Naive thymus-derived CD4-positive, alpha-beta T cell (primary cell): ENCODE results near the gene GRK5. TPM values are rescaled to one million over a fixed set of nuclear protein-coding genes. Genes with fewer than 3 reads are reported as not detected.

Experiments used
- ATAC-seq: fragments of 150-1000 bp; cut with Tn5 transposase; 2 replicates; pipeline ENCODE4 v1.10.0; 2021; ENCODE audit warnings: mild to moderate bottlenecking, moderate library complexity
- CTCF ChIA-PET: fragments of 350-600 bp; sonication (Branson Sonifier 250); formaldehyde crosslinking; loops from one replicate; lab custom pipeline; 2021; ENCODE audit warnings: antibody characterized with exemption; lab: Charles Lee
- POLR2A ChIA-PET: fragments of 350-600 bp; sonication (Branson Sonifier 250); formaldehyde crosslinking; loops from one replicate; lab custom pipeline; 2021; ENCODE audit warnings: antibody characterized with exemption, inconsistent platforms; lab: Charles Lee
- DNase-seq, 9 donors: peaks; one replicate each; pipeline versions ENCODE4 v3.0.0 to v3.0.0-alpha.2; 2020 to 2022; ENCODE audit warnings: mixed read lengths in 1 of 9
- H3K27ac ChIP-seq: one replicate; pipeline ENCODE4 v1.7.0; 2013; ENCODE audit warnings: mild to moderate bottlenecking, low read depth, low read length, moderate library complexity
- H3K27me3 ChIP-seq, 2 donors: one replicate each; pipeline ENCODE4 v1.7.0; 2013; ENCODE audit warnings: low read length in 2 of 2, mild to moderate bottlenecking in 2 of 2, moderate library complexity in 2 of 2; ENCODE audit not compliant: control insufficient read depth in 2 of 2, insufficient read depth in 2 of 2
- H3K36me3 ChIP-seq, 3 experiments: 1 replicate in 2 of 3; 2 replicates in 1 of 3; pipeline ENCODE4 v1.7.0; 2013; ENCODE audit warnings: low read length in 3 of 3, mild to moderate bottlenecking in 3 of 3, moderate library complexity in 1 of 3; ENCODE audit not compliant: insufficient read depth in 3 of 3, control insufficient read depth in 2 of 3
- H3K4me1 ChIP-seq, 2 donors: one replicate each; pipeline ENCODE4 v1.7.0; 2013; ENCODE audit warnings: low read length in 2 of 2, mild to moderate bottlenecking in 2 of 2, moderate library complexity in 1 of 2; ENCODE audit not compliant: control insufficient read depth in 2 of 2, insufficient read depth in 2 of 2
- H3K4me3 ChIP-seq: 2 replicates; pipeline ENCODE4 v1.7.0; 2013; ENCODE audit warnings: mild to moderate bottlenecking, low read length
- H3K9me3 ChIP-seq, 3 experiments: 1 replicate in 2 of 3; 2 replicates in 1 of 3; pipeline ENCODE4 v1.7.0; 2013; ENCODE audit warnings: low read length in 3 of 3; ENCODE audit not compliant: control insufficient read depth in 2 of 3
- H3K27ac Mint-ChIP-seq, 9 donors: one replicate each; pipeline ENCODE4 v1.8.0; 2020 to 2022; ENCODE audit warnings: mixed read lengths in 9 of 9, mild to moderate bottlenecking in 8 of 9, moderate library complexity in 5 of 9, inconsistent platforms in 2 of 9
- H3K27me3 Mint-ChIP-seq, 5 donors: one replicate each; pipeline ENCODE4 v1.8.0; 2021 to 2022; ENCODE audit warnings: mixed read lengths in 5 of 5, mild to moderate bottlenecking in 1 of 5
- H3K36me3 Mint-ChIP-seq, 5 donors: one replicate each; pipeline ENCODE4 v1.8.0; 2020 to 2022; ENCODE audit warnings: mixed read lengths in 5 of 5, mild to moderate bottlenecking in 3 of 5, inconsistent platforms in 1 of 5
- H3K4me1 Mint-ChIP-seq, 7 donors: one replicate each; pipeline ENCODE4 v1.8.0; 2020 to 2022; ENCODE audit warnings: mixed read lengths in 7 of 7, mild to moderate bottlenecking in 3 of 7, inconsistent platforms in 1 of 7
- H3K4me3 Mint-ChIP-seq, 10 donors: one replicate each; pipeline ENCODE4 v1.8.0; 2020 to 2022; ENCODE audit warnings: mild to moderate bottlenecking in 10 of 10, mixed read lengths in 10 of 10, moderate library complexity in 6 of 10, inconsistent platforms in 2 of 10
- H3K9me3 Mint-ChIP-seq, 11 donors: one replicate each; pipeline ENCODE4 v1.8.0; 2020 to 2022; ENCODE audit warnings: mixed read lengths in 11 of 11, mild to moderate bottlenecking in 4 of 11, inconsistent platforms in 1 of 11, moderate library complexity in 1 of 11
- intact Hi-C, 2 donors: fragments of 100-400 bp; cut with micrococcal nuclease; formaldehyde crosslinking; loops; one replicate each; pipeline ENCODE4 v1.15.1; 2023
- polyA plus RNA-seq, 2 donors: library from polyadenylated mRNA; unstranded; fragments of 300-500 nt; fragmentation: Illumina TruSeq; gene quantifications; one replicate each; pipeline ENCODE4 v1.2.3, GENCODE V29; 2021
- total RNA-seq, 6 experiments: library from RNA in 5 of 6; stranded (reverse) in 5 of 6; gene quantifications; 1 replicate in 5 of 6; 2 replicates in 1 of 6; pipeline ENCODE4 v1.2.3 and lab custom pipeline; 2021 to 2026

The GRK5 gene
- total and polyA plus RNA-seq, 7 experiments from 2014 or later, result 16.4 to 45.2 (median 30.3) TPM

DNA sequence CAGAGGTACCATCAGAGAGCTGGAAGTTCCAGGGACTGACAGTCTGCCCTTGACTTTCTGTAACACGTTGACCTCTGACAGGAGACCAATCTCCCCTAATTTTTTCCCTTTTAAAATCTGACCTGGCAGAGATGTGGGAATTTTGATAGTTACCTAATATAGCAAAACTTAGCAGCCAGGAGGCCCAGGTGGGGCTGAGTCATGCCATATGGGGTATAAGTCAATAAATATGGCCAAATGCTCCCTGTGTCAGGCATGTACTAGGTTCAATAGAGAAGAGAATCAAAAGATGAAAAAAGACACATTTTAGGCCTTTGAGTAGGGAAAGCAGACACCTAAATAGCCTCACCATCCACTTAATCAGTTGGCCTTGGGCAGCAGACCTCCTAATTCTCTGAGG is 6.1 kb upstream of the GRK5 start:
- CTCF ChIA-PET, result interaction anchor here (0.6 to 4.2 kb wide), 4 partner anchors 40 to 244 kb away, joined by 3 to 38 read pairs (median 22); no protein-coding TSS in a partner anchor
- H3K4me3 Mint-ChIP-seq, result no peak overlapping the region
- H3K27me3 Mint-ChIP-seq, result peaks cover 0 to 5% (median 0%) of the 10 kb centered on the region in 5 donors
- Histone ChIP-seq H3K4me3 (no peak overlapping the region), H3K27ac (no peak overlapping the region), H3K36me3 (no peaks in the 10 kb centered on the region), H3K4me1 (peaks cover 6% of the 10 kb centered on the region in 2 donors), H3K27me3 (no peaks in the 10 kb centered on the region), H3K9me3 (no peaks in the 10 kb centered on the region)
- intact Hi-C loops, result loop anchor here in 1 of 2 donors (10.0 kb wide), 1 partner anchor 446 kb away; the partner anchor contains the start of gene CACUL1
- POLR2A ChIA-PET, result no interaction called here
- H3K36me3 Mint-ChIP-seq, result no peaks in the 10 kb centered on the region
- DNase-seq, result no peak
- no peak for ATAC-seq
- H3K9me3 Mint-ChIP-seq, result peaks cover 0 to 2% (median 0%) of the 10 kb centered on the region in 11 donors
- H3K4me1 Mint-ChIP-seq, result peaks cover 8 to 31% (median 14%) of the 10 kb centered on the region in 7 donors
- H3K27ac Mint-ChIP-seq, result peak overlapping the region in 1 of 9 donors; percentile 51

DNA sequence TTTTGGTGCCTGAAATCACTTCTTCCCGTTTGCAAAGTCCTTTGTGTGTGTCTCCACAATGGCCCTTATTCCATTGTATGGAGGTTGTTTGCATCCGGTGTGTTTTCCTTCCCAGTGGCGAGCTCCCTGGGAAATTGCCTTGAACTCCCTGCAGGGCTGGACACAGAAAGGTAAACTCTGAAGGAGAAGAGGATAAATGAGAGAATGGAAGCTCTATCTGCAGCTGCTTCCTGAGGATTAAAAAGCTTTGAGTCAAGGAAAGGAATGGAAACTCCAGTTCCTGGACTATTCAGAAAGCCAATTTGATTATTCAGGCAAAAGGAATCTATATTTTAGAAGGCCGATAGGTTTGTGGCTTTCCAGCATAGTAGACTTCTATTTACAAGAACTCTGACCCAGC is 4.4 kb upstream of the GRK5 start:
- Histone ChIP-seq H3K9me3 (no peaks in the 10 kb centered on the region), H3K36me3 (no peaks in the 10 kb centered on the region), H3K4me1 (peaks cover 9 to 10% of the 10 kb centered on the region in 2 donors), H3K27ac (no peak overlapping the region), H3K27me3 (no peaks in the 10 kb centered on the region), H3K4me3 (no peak overlapping the region)
- CTCF ChIA-PET, result interaction anchor here (0.7 to 1.5 kb wide), 6 partner anchors 102 to 399 kb away, joined by 3 to 4 read pairs (median 3); no protein-coding TSS in a partner anchor
- Mint-ChIP-seq H3K27ac (no peak overlapping the region), H3K4me3 (peak overlapping the region in 1 of 10 donors; percentile 17), H3K4me1 (peaks cover 11 to 26% (median 13%) of the 10 kb centered on the region in 7 donors), H3K9me3 (peaks cover 0 to 2% (median 0%) of the 10 kb centered on the region in 11 donors), H3K27me3 (peaks cover 0 to 5% (median 0%) of the 10 kb centered on the region in 5 donors), H3K36me3 (no peaks in the 10 kb centered on the region)
- no peak for ATAC-seq
- no peak for DNase-seq
- intact Hi-C loops, result loop anchor here in 1 of 2 donors (10.0 kb wide), 1 partner anchor 448 kb away; the partner anchor contains the start of gene CACUL1
- POLR2A ChIA-PET, result interaction anchor here (0.6 to 0.9 kb wide), 2 partner anchors 402 to 525 kb away, joined by 3 read pairs; no protein-coding TSS in a partner anchor

DNA sequence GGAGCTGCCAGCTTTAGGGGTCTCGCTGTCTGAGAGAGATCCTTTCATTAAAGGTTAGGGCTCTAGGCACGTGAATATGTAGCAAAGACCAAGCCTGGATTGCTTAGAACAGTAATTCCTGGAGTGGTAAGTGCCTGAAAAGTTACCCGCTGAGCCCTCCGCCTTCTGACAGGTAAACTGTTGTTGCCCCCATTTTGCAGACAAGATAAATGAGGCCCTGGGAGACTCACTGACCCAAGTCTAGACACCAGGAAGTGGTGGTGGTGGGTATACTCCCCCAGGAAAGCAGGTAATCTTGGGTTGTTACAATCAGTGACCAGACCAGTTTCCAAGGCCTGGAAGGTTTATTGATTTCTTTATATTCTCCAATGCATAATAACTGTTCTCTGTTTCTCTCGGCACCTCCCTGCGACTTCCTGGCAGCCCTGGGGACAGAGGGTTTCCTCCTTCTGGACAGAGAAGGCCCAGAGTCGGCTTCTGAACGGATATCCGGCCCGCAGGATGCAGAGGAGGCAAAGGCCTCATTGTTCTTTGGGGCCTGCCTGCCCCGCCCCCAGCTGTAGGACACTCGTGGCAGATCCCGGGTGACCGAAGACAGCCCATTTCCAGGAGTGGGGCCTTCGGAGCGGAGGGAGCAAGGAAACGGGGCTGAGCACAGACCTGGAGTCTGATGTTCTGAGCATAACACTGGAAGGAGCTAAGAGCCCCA is 1.3 kb upstream of the GRK5 start:
- H3K9me3 Mint-ChIP-seq, result no peaks in the 10 kb centered on the region
- intact Hi-C loops, result loop anchor here (1.0 to 10.0 kb wide), 12 partner anchors 46 to 651 kb away; partner anchors contain the start of genes BAG3 (in 1 of the 2), CACUL1 (in 1 of the 2), DENND10 (in 1 of the 2) and RGS10 (in 1 of the 2)
- no peaks in the 10 kb centered on the region for H3K9me3 ChIP-seq
- H3K4me1 Mint-ChIP-seq, result peaks cover 28 to 36% (median 33%) of the 10 kb centered on the region in 7 donors
- DNase-seq, result peak in 6 of 9 donors; percentile 14 to 62 (median 24)
- no peaks in the 10 kb centered on the region for H3K27me3 Mint-ChIP-seq
- H3K27ac Mint-ChIP-seq, result peak overlapping the region; percentile 83 to 99 (median 95)
- peak overlapping the region; percentile 74 to 98 (median 90) for H3K4me3 Mint-ChIP-seq
- H3K27me3 ChIP-seq, result no peaks in the 10 kb centered on the region
- ATAC-seq, result no peak
- CTCF ChIA-PET, result interaction anchor here (0.6 to 2.7 kb wide), 22 partner anchors 7 to 658 kb away, joined by 3 to 36 read pairs (median 4); partner anchors contain the start of gene RGS10
- no peaks in the 10 kb centered on the region for H3K36me3 ChIP-seq
- POLR2A ChIA-PET, result interaction anchor here (0.5 to 7.3 kb wide), 12 partner anchors 38 to 667 kb away, joined by 3 to 65 read pairs (median 4); partner anchors contain the start of genes MCMBP and RGS10
- peak overlapping the region; percentile 89 for H3K27ac ChIP-seq
- peaks cover 19 to 23% of the 10 kb centered on the region in 2 donors for H3K4me1 ChIP-seq
- H3K4me3 ChIP-seq, result peak overlapping the region; percentile 57
- no peaks in the 10 kb centered on the region for H3K36me3 Mint-ChIP-seq

DNA sequence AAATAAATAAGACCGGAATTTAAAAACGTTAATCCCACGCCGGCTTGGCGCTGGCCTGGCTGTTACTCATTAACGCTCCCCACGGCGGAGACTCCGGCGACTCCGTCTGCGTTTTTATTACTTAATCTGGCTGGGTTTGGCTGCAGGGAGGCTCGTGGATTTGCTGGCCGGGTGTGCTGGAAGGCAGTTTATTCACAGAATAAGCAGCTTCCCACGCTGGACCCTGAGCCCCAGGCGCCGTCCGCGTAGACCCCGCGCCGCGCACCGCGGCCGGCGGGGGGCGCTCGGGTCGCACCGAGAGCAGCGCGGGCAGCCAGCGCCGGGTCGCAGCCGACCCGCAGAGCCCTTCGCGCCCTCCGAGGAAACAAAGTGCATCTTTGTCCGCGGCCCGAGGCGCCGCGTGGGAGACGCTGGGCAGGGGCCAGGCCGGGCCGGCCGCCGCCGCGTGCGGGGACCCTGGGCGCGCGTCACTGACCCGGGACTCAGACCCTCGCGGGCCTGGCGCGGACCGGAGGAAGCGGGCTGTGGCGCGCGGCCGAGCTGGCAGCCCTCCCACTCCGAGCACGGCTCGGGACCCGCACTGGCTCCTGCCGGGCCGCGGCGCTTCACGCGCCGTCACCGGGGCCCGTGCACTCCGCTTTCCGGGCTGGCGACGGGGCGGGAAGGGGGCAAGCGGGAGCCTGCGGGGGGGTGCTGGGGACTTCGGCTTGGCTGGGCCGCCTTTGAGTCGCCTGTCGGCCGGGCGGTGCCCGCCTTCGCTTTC is 587 bp upstream of the GRK5 start:
- Histone ChIP-seq H3K4me3 (peak overlapping the region; percentile 57), H3K9me3 (no peaks in the 10 kb centered on the region), H3K4me1 (peaks cover 19 to 30% of the 10 kb centered on the region in 2 donors), H3K27ac (peak overlapping the region; percentile 89), H3K36me3 (no peaks in the 10 kb centered on the region), H3K27me3 (no peaks in the 10 kb centered on the region)
- peak overlapping the region; percentile 85 to 98 (median 95) for H3K4me3 Mint-ChIP-seq
- H3K27me3 Mint-ChIP-seq, result no peaks in the 10 kb centered on the region
- ATAC-seq (peak; percentile 68), DNase-seq (peak; percentile 49 to 84 (median 74))
- intact Hi-C loops, result loop anchor here (1.0 to 10.0 kb wide), 19 partner anchors 28 to 667 kb away; partner anchors contain the start of genes PRDX3 (in 2 of the 2), RGS10 (in 2 of the 2), BAG3 (in 1 of the 2) and CACUL1 (in 1 of the 2)
- H3K27ac Mint-ChIP-seq, result peak overlapping the region; percentile 85 to 99 (median 95)
- ChIA-PET CTCF (interaction anchor here (0.6 to 2.7 kb wide), 31 partner anchors 8 to 658 kb away, joined by 3 to 36 read pairs (median 4); partner anchors contain the start of gene RGS10), POLR2A (interaction anchor here (0.5 to 7.3 kb wide), 17 partner anchors 31 to 666 kb away, joined by 3 to 65 read pairs (median 3); partner anchors contain the start of genes MCMBP and RGS10)
- no peaks in the 10 kb centered on the region for H3K36me3 Mint-ChIP-seq
- H3K9me3 Mint-ChIP-seq, result no peaks in the 10 kb centered on the region
- H3K4me1 Mint-ChIP-seq, result peaks cover 35 to 43% (median 39%) of the 10 kb centered on the region in 7 donors

DNA sequence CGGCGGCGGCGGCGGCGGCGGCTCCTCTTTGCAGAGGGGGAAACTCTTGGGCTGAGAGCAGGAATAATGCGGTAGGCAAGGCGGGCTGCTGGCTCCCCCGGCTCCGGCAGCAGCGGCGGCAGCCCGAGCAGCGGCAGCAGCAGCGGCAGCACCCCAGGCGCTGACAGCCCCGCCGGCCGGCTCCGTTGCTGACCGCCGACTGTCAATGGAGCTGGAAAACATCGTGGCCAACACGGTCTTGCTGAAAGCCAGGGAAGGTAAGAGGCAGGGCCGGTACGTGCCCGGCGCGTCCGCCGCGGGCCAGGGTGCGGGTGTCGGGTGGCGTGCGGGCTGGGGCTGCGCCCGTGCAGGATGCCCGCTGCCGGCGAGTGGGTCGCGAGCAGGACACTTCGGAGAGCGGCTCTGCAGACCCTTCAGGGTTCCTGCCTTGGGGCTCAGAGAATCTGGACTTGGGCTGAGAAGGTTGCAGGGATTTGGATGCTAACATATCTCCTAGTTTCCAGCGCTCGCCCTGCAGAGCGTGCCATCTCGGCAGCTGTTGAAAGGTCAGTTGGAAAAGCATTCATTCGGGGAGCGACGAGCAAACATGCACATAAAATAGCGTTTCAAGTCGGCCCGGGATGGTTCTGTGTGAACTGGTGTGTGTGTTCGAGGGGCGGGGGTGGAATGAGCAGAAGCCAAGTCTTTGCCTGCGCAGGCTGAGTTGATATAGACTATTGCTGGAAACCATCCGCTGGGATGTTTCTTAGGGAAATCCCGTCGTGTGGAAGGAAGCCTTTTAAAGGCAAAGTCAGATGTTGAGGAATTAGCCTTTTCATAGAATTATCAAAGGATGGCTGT is 562 bp downstream of the GRK5 start:
- Histone ChIP-seq H3K27me3 (no peaks in the 10 kb centered on the region), H3K9me3 (no peaks in the 10 kb centered on the region), H3K4me3 (peak overlapping the region; percentile 75), H3K4me1 (peaks cover 29 to 42% of the 10 kb centered on the region in 2 donors), H3K27ac (peak overlapping the region; percentile 79), H3K36me3 (no peaks in the 10 kb centered on the region)
- Mint-ChIP-seq H3K36me3 (peaks cover 0 to 4% (median 0%) of the 10 kb centered on the region in 5 donors), H3K27me3 (no peaks in the 10 kb centered on the region), H3K4me1 (peaks cover 45 to 54% (median 50%) of the 10 kb centered on the region in 7 donors), H3K9me3 (no peaks in the 10 kb centered on the region), H3K4me3 (peak overlapping the region; percentile 93 to 98 (median 96)), H3K27ac (peak overlapping the region; percentile 90 to 97 (median 92))
- intact Hi-C loops, result loop anchor here (1.0 to 10.0 kb wide), 18 partner anchors 27 to 665 kb away; partner anchors contain the start of genes PRDX3 (in 2 of the 2), CACUL1 (in 1 of the 2), DENND10 (in 1 of the 2) and EIF3A (in 1 of the 2)
- POLR2A ChIA-PET, result interaction anchor here (0.6 to 7.3 kb wide), 17 partner anchors 18 to 334 kb away, joined by 3 to 65 read pairs (median 3); partner anchors contain the start of genes PRDX3 and RGS10
- CTCF ChIA-PET, result interaction anchor here (0.6 to 2.7 kb wide), 22 partner anchors 9 to 399 kb away, joined by 3 to 36 read pairs (median 4); partner anchors contain the start of gene RGS10
- DNase-seq (peak in 8 of 9 donors; percentile 19 to 59 (median 36)), ATAC-seq (no peak)
